Spleen (tissue), 11 donors: ENCODE measurements around the gene TOB2. TPM values are rescaled to one million over a fixed set of nuclear protein-coding genes. Genes with fewer than 3 reads are reported as not detected.
A peak's percentile ranks its signal among the peaks of the same experiment; 100 is the strongest.

ENCODE experiments used
- DNase-seq: peaks from one replicate; pipeline ENCODE4 v3.0.0-alpha.2; 2020
- H3K27ac ChIP-seq, 8 donors: fragments of 200-600 bp; sonication (generic) in 7 of 8; 1 replicate in 4 of 8; 2 replicates in 4 of 8; pipeline versions ENCODE4 v1.5.0 to v1.8.0; 2016 to 2021; ENCODE audit warnings: inconsistent platforms in 4 of 8, mild to moderate bottlenecking in 4 of 8, moderate library complexity in 1 of 8
- H3K27me3 ChIP-seq, 7 donors: fragments of 200-600 bp; sonication (generic) in 6 of 7; replicated peaks in 1 of 7; 1 replicate in 4 of 7; 2 replicates in 3 of 7; pipeline versions ENCODE4 v1.5.0 to v1.8.0; 2016 to 2021; ENCODE audit warnings: inconsistent platforms in 3 of 7, mild to moderate bottlenecking in 1 of 7
- H3K36me3 ChIP-seq, 6 donors: fragments of 200-600 bp; sonication (generic) in 5 of 6; 1 replicate in 4 of 6; 2 replicates in 2 of 6; pipeline versions ENCODE4 v1.5.0 to v1.8.0; 2016 to 2021; ENCODE audit warnings: inconsistent platforms in 2 of 6
- H3K4me1 ChIP-seq, 6 donors: fragments of 200-600 bp; sonication (generic) in 5 of 6; 1 replicate in 3 of 6; 2 replicates in 3 of 6; pipeline versions ENCODE4 v1.5.0 to v1.8.0; 2016 to 2021; ENCODE audit warnings: inconsistent platforms in 3 of 6
- H3K4me3 ChIP-seq, 8 donors: fragments of 200-600 bp; sonication (generic) in 7 of 8; 1 replicate in 4 of 8; 2 replicates in 4 of 8; pipeline versions ENCODE4 v1.5.0 to v1.8.0; 2016 to 2021; ENCODE audit warnings: inconsistent platforms in 4 of 8, mild to moderate bottlenecking in 4 of 8, moderate library complexity in 2 of 8
- H3K9me3 ChIP-seq, 8 donors: fragments of 200-600 bp; sonication (generic) in 7 of 8; 1 replicate in 4 of 8; 2 replicates in 4 of 8; pipeline versions ENCODE4 v1.5.0 to v1.8.0; 2016 to 2021; ENCODE audit warnings: inconsistent platforms in 4 of 8
- CTCF ChIP-seq, 11 experiments: fragments of 200-600 bp in 7 of 11; fragments of 450-650 bp in 4 of 11; sonication (generic) in 4 of 11; IDR thresholded peaks in 8 of 11; conservative IDR thresholded peaks in 3 of 11; 1 replicate in 7 of 11; 2 replicates in 4 of 11; pipeline versions ENCODE4 v1.4.0 to v1.8.0; 2016 to 2021; ENCODE audit warnings: antibody characterized with exemption in 11 of 11, inconsistent platforms in 4 of 11, mild to moderate bottlenecking in 1 of 11
- POLR2A ChIP-seq, 3 donors: fragments of 450-650 bp; IDR thresholded peaks; one replicate each; pipeline ENCODE4 v1.5.1; 2017; ENCODE audit warnings: antibody characterized with exemption in 3 of 3, mild to moderate bottlenecking in 1 of 3
- POLR2AphosphoS5 ChIP-seq, 3 donors: sonication (generic); formaldehyde crosslinking; IDR thresholded peaks; one replicate each; pipeline ENCODE4 v1.5.1; 2017; ENCODE audit warnings: antibody characterized with exemption in 3 of 3
- WGBS, 5 donors: extraction: QIAGEN DNeasy Blood & Tissue Kit in 3 of 5; methylation state at CpG; one replicate each; pipeline versions ENCODE4 v1.1.5 to v1.1.7; 2013 to 2018; 5-methylcytosine and 5-hydroxymethylcytosine counted together
- intact Hi-C: fragments of 100-400 bp; cut with DNase I; formaldehyde crosslinking; loops from one replicate; pipeline ENCODE4 v1.15.0; 2023; ENCODE audit warnings: low total_unique reads
- polyA plus RNA-seq, 3 donors: library from polyadenylated mRNA; stranded (reverse); fragments of 200-250 nt; gene quantifications; one replicate each; pipeline ENCODE4 v1.2.1, GENCODE V29; 2013
- total RNA-seq, 7 donors: library from RNA; depleted of rRNA in 3 of 7; stranded (reverse); fragments of >200 nt in 3 of 7; fragmentation: NEBNext Ultra II Directional in 4 of 7; extraction: Animal tissue kit (Norgen Biotek cat#: 25700) in 4 of 7; gene quantifications; one replicate each; pipeline versions ENCODE4 v1.1.0 to v1.2.1, GENCODE V29; 2016 to 2021
- donor health status: healthy with polysubstance abuse.
- donor health status: DM: no; HTN: no; CAD: no; lungs with moderate emphysema.
- donor health status: DM: no; HTN: no; CAD: no.
- donor health status: Bipolar disorder and iron deficiency.
- donor health status: healthy.
- donor health status: DM: no; HTN: no; CAD: no.
- donor health status: DM: yes; HTN: yes; CAD: no.

TOB2 gene
- total and polyA plus RNA-seq, 10 donors, result 7.5 to 52.4 (median 42.3) TPM

DNA sequence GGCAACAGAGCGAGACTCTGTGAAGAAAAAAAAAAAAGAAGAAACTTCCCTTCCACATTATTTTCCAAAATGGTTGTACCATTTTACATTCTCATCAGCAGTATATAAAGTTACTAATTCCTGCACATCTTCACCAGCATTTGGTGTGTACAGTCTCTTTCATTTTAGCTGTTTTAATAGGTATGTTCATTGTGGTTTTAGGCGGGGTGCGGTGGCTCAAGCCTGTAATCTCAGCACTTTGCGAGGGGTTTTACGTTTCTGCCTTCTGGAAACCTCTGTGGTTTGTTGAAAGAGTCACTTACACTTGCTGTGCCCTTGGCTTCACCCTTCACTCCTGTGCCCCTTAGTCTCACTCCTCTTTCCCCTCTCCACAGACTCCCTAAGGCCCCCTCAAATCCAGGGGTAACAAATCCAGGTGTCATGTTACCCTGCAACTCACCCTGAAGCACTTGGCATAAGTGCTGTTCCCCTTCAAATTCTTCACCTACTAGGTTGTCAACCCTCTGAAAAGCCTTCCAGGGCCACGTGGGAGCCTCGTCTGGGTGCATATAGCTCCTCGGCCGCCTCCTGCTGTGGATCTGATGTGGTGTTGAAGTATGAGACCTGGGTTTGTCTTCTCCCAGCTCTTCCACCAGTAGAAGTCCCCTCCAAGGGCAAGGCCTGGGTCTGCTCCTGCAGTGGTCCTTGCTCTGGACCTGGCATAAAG, 20.8 kb downstream of the TOB2 start:
- intact Hi-C loops, result no loop called here
- 61 to 73% (median 66%) methylated on average over 8 to 9 of the region's 9 CpGs for WGBS, 5 donors
- H3K4me3 ChIP-seq, result no peak overlapping the region
- H3K4me1 ChIP-seq, result peaks cover 0 to 34% (median 14%) of the 10 kb centered on the region in 6 donors
- TF ChIP-seq POLR2AphosphoS5 (IDR thresholded peaks at IDR 0.05), result no peak
- H3K27ac ChIP-seq, result peak overlapping the region in 3 of 8 donors; percentile 15 to 50 (median 30)
- peaks cover 0 to 86% (median 37%) of the 10 kb centered on the region in 6 donors for H3K36me3 ChIP-seq
- H3K27me3 ChIP-seq, result no peaks in the 10 kb centered on the region
- DNase-seq, result no peak
- no peaks in the 10 kb centered on the region for H3K9me3 ChIP-seq

GRCh38 chr22:41418717-41419116, 27.9 kb downstream of the TOB2 start:
- WGBS, 5 donors, result 91 to 97% (median 97%) methylated on average over 9 of the region's 9 CpGs
- Histone ChIP-seq H3K36me3 (peaks cover 0 to 21% (median 10%) of the 10 kb centered on the region in 6 donors), H3K27ac (peak overlapping the region in 6 of 8 donors; percentile 43 to 82 (median 73)), H3K4me3 (no peak overlapping the region), H3K27me3 (no peaks in the 10 kb centered on the region), H3K9me3 (no peaks in the 10 kb centered on the region), H3K4me1 (peaks cover 24 to 84% (median 58%) of the 10 kb centered on the region in 6 donors)
- no peak for DNase-seq
- TF ChIP-seq CTCF (IDR thresholded peaks at IDR 0.05 in 8 of 11, conservative IDR thresholded peaks at IDR 0.05 in 3 of 11) (no peak), POLR2AphosphoS5 (IDR thresholded peaks at IDR 0.05) (no peak), POLR2A (IDR thresholded peaks at IDR 0.05) (no peak)
- intact Hi-C loops, result no loop called here

GRCh38 chr22:41417622-41418390, 28.8 kb downstream of the TOB2 start:
- TF ChIP-seq POLR2AphosphoS5 (IDR thresholded peaks at IDR 0.05) (peak; percentile 91 to 93 (median 92)), CTCF (IDR thresholded peaks at IDR 0.05 in 8 of 11, conservative IDR thresholded peaks at IDR 0.05 in 3 of 11) (no peak)
- H3K27me3 ChIP-seq, result no peaks in the 10 kb centered on the region
- intact Hi-C loops, result no loop called here
- H3K27ac ChIP-seq, result peak overlapping the region in 7 of 8 donors; percentile 27 to 82 (median 72)
- no peak overlapping the region for H3K4me3 ChIP-seq
- 66 to 93% (median 74%) methylated on average over 7 to 13 of the region's 13 CpGs for WGBS, 5 donors
- DNase-seq, result peak; percentile 90
- H3K36me3 ChIP-seq, result peaks cover 0 to 12% (median 1%) of the 10 kb centered on the region in 6 donors
- peaks cover 27 to 83% (median 56%) of the 10 kb centered on the region in 6 donors for H3K4me1 ChIP-seq
- no peaks in the 10 kb centered on the region for H3K9me3 ChIP-seq

- no peak for TF ChIP-seq POLR2A (IDR thresholded peaks at IDR 0.05)
- TF ChIP-seq POLR2AphosphoS5 (IDR thresholded peaks at IDR 0.05), result no peak
- no peak for TF ChIP-seq CTCF (IDR thresholded peaks at IDR 0.05 in 8 of 11, conservative IDR thresholded peaks at IDR 0.05 in 3 of 11)
- Histone ChIP-seq H3K4me3 (peak overlapping the region in 4 of 8 donors; percentile 66 to 89 (median 72)), H3K27ac (peak overlapping the region in 7 of 8 donors; percentile 19 to 100 (median 100)), H3K4me1 (peaks cover 40 to 84% (median 71%) of the 10 kb centered on the region in 6 donors), H3K27me3 (no peaks in the 10 kb centered on the region), H3K9me3 (no peaks in the 10 kb centered on the region), H3K36me3 (peaks cover 0 to 7% (median 0%) of the 10 kb centered on the region in 6 donors)
- no peak for DNase-seq
- intact Hi-C loops, result no loop called here
- WGBS, 5 donors, result 74 to 94% (median 92%) methylated on average over 4 of the region's 4 CpGs
These were observed 31.0 kb downstream of the TOB2 start for GRCh38 chr22:41415554-41415953.
